ENCODE data around the gene KLK14.

- TF ChIP-seq CTCF (conservative IDR thresholded peaks at IDR 0.05; ENCODE audit: low read length) (no peak), EZH2phosphoT487 (IDR thresholded peaks at IDR 0.05; ENCODE audit: borderline replicate concordance) (no peak)
Measured at GRCh38 chr19:51098365-51099046, 15.8 kb upstream of the KLK14 start.

All from Loucy (cell line).